NCI-H146 treated with DMSO at 0.1 percent for 48 hours (cell line): ENCODE results near the gene IDUA.
"Not testable (repeated sequence)": the region's sequence is repeated elsewhere in the genome, so short reads cannot be mapped to it uniquely, and the experiment has no call there.

Experiments used
- DNase-seq: peaks from one replicate; lab custom pipeline; 2025; ENCODE audit not compliant: unreplicated experiment; lab: John Stamatoyannopoulos, UW

IDUA gene

GRCh38 chr4:1043162-1043561 is 56.3 kb downstream of the IDUA start:
- DNase-seq = no peak

GRCh38 chr4:1043651-1044468 is 57.0 kb downstream of the IDUA start:
- DNase-seq = no peak

GRCh38 chr4:1044469-1045192 is 57.8 kb downstream of the IDUA start:
- no peak for DNase-seq

- no peak for DNase-seq
Observed at GRCh38 chr4:1045193-1045594, 58.4 kb downstream of the IDUA start.

GRCh38 chr4:1045595-1046201 is 58.9 kb downstream of the IDUA start:
- no peak for DNase-seq

- not testable (repeated sequence) for DNase-seq
Observed at GRCh38 chr4:1046581-1047011, 59.8 kb downstream of the IDUA start.

GRCh38 chr4:1047106-1047975 is 60.5 kb downstream of the IDUA start:
- no peak for DNase-seq

GRCh38 chr4:1047976-1048772 is 61.3 kb downstream of the IDUA start:
- no peak for DNase-seq

GRCh38 chr4:1048773-1049590 is 62.1 kb downstream of the IDUA start:
- no peak for DNase-seq

GRCh38 chr4:1049591-1049905 is 62.7 kb downstream of the IDUA start:
- DNase-seq = no peak

- DNase-seq = no peak
Observed at GRCh38 chr4:1050486-1051213, 63.8 kb downstream of the IDUA start.

- DNase-seq = no peak
Observed at GRCh38 chr4:1051472-1051871, 64.6 kb downstream of the IDUA start.

- DNase-seq = no peak
Observed at GRCh38 chr4:1052231-1052671, 65.4 kb downstream of the IDUA start.

- DNase-seq = no peak
Observed at GRCh38 chr4:1053080-1053661, 66.3 kb downstream of the IDUA start.

- not testable (repeated sequence) for DNase-seq
Observed at GRCh38 chr4:1053891-1054290, 67.0 kb downstream of the IDUA start.
